Breast epithelium (tissue), 3 donors: Measurements from ENCODE around the gene ADAMTS4.

Experiments used
- CTCF ChIP-seq, 3 donors: fragments of 450-650 bp; IDR thresholded peaks; one replicate each; pipeline ENCODE4 v1.5.1; 2016 to 2017; ENCODE audit warnings: antibody characterized with exemption in 3 of 3, mild to moderate bottlenecking in 3 of 3, moderate library complexity in 3 of 3
- POLR2A ChIP-seq: fragments of 450-650 bp; IDR thresholded peaks from one replicate; pipeline ENCODE4 v1.6.1; 2016; ENCODE audit warnings: antibody characterized with exemption, mild to moderate bottlenecking, moderate library complexity

DNA sequence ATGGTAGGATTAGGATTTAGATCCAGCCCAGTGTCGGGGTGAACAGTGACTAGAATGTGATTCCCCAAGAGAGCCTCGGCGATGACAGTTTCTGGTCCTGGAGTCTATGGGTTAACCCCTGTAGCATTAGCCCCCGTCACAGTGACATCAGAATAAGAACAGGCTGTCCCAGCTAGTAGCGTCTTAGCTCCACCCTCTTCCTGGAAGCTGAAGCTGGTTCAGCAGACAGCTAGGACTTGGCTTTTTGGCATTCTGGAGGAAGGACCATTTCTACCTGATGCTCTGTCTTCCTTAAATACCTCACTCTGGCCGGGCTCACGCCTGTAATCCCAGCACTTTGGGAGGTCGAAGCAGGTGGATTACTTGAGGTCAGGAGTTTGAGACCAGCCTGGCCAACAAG is 8.3 kb upstream of the ADAMTS4 start:
- TF ChIP-seq CTCF (IDR thresholded peaks at IDR 0.05) (no peak), POLR2A (no peak)
